ENCODE data around the gene PHLDB3. TPM values are rescaled to one million over a fixed set of nuclear protein-coding genes. Genes with fewer than 3 reads are reported as not detected.

Gene PHLDB3
- polyA plus RNA-seq, 1 of the 3 experiments (the other 2 are of a cell fraction): 15.6 TPM

- 90% methylated on average over 7 of the region's 7 CpGs for WGBS (ENCODE audit: low lambda C conversion rate)
- Histone ChIP-seq H3K9me3 (no peaks in the 10 kb centered on the region), H3K79me2 (ENCODE audit: insufficient read depth) (no peaks in the 10 kb centered on the region), H3K9ac (no peak overlapping the region), H3K4me3 (ENCODE audit: low read depth in 2 of 2, low read length in 1 of 2) (no peak overlapping the region), H3K9me2 (no peaks in the 10 kb centered on the region), H3K4me2 (no peak overlapping the region; the same call in 1 of the 2 replicates), H4K20me1 (ENCODE audit: insufficient read depth) (no peaks in the 10 kb centered on the region), H3K4me1 (ENCODE audit: control insufficient read depth in 1 of 2, insufficient read depth in 2 of 2, low read depth in 1 of 2, low read length in 1 of 2) (peaks cover 5 to 10% of the 10 kb centered on the region in 2 experiments; a peak in 2 of 4 replicates), H3K27me3 (ENCODE audit: insufficient read depth) (no peaks in the 10 kb centered on the region), H3F3A (replicated peaks; ENCODE audit: insufficient read depth) (peaks cover 8% of the 10 kb centered on the region), H2AFZ (ENCODE audit: low read depth) (no peak overlapping the region), H3K27ac (ENCODE audit: low read depth in 2 of 2, low read length in 1 of 2) (no peak overlapping the region), H3K36me3 (replicated peaks in 1 of 2; ENCODE audit: control insufficient read depth in 1 of 2, insufficient read depth in 2 of 2, low read length in 1 of 2) (no peaks in the 10 kb centered on the region)
- no peak for DNase-seq
- POLR2A ChIA-PET: no interaction called here
- CTCF ChIA-PET: interaction anchor here (1.1 to 3.0 kb wide), 3 partner anchors 12 to 43 kb away, joined by 3 to 16 read pairs (median 10); partner anchors contain the start of gene PHLDB3
- no peak for TF ChIP-seq CHD2 (IDR thresholded peaks at IDR 0.05; ENCODE audit: low read length, partially characterized antibody)
- no peak for TF ChIP-seq IRF3 (IDR thresholded peaks at IDR 0.05; ENCODE audit: low read depth, low read length)
- TF ChIP-seq RXRA (IDR thresholded peaks at IDR 0.05; ENCODE audit: borderline replicate concordance, low read depth): no peak
- no peak for TF ChIP-seq RCOR1 (IDR thresholded peaks at IDR 0.05; ENCODE audit: low read length)
- no peak for TF ChIP-seq NFIC (IDR thresholded peaks at IDR 0.05; ENCODE audit: borderline replicate concordance)
- no peak for TF ChIP-seq USF1 (IDR thresholded peaks at IDR 0.05; ENCODE audit: borderline replicate concordance, low read depth)
- no peak for TF ChIP-seq ZBTB33 (IDR thresholded peaks at IDR 0.05; ENCODE audit: borderline replicate concordance, low read depth)
- TF ChIP-seq POLR2AphosphoS5 (IDR thresholded peaks at IDR 0.05; ENCODE audit: low read depth, low read length): no peak
- TF ChIP-seq GABPA (IDR thresholded peaks at IDR 0.05; ENCODE audit: low read depth): no peak
- no peak for TF ChIP-seq ELF1 (IDR thresholded peaks at IDR 0.05)
- TF ChIP-seq, protein P1, sequence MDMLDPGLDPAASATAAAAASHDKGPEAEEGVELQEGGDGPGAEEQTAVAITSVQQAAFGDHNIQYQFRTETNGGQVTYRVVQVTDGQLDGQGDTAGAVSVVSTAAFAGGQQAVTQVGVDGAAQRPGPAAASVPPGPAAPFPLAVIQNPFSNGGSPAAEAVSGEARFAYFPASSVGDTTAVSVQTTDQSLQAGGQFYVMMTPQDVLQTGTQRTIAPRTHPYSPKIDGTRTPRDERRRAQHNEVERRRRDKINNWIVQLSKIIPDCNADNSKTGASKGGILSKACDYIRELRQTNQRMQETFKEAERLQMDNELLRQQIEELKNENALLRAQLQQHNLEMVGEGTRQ (IDR thresholded peaks at IDR 0.05; ENCODE audit: borderline replicate concordance, low read depth, low read length): no peak
- TF ChIP-seq NRF1 (IDR thresholded peaks at IDR 0.05; ENCODE audit: low read depth, low read length): no peak
- TF ChIP-seq MXI1 (IDR thresholded peaks at IDR 0.05; ENCODE audit: low read depth, low read length): no peak
- no peak for TF ChIP-seq GATA2 (CRISPR knock-in tag; IDR thresholded peaks at IDR 0.05)
- no peak for TF ChIP-seq SMC3 (IDR thresholded peaks at IDR 0.05; ENCODE audit: low read depth, low read length)
- no peak for TF ChIP-seq EZH2phosphoT487 (IDR thresholded peaks at IDR 0.05; ENCODE audit: borderline replicate concordance, low read depth)
Measured at GRCh38 chr19:43462383-43462782, 42.2 kb downstream of the PHLDB3 start.

Measured in SK-N-SH (cell line).